ENCODE measurements around the gene MRPS9. TPM values are rescaled to one million over a fixed set of nuclear protein-coding genes. Genes with fewer than 3 reads are reported as not detected.

The MRPS9 gene
- total and polyA plus RNA-seq, 2 donors (not counting 3 experiments of a cell fraction or from before 2014, with no cell fraction given), result 14.5 to 23.9 TPM

- H2AFZ ChIP-seq (ENCODE audit: low read depth, low read length), result no peak overlapping the region
- H3K79me2 ChIP-seq (ENCODE audit: control insufficient read depth, insufficient read depth, low read length), result no peaks in the 10 kb centered on the region
- H3K4me3 ChIP-seq (replicated peaks in 1 of 3; ENCODE audit: insufficient read depth in 1 of 3, low read depth in 1 of 3, low read length in 3 of 3), result no peak overlapping the region
- no peaks in the 10 kb centered on the region for H3K36me3 ChIP-seq (ENCODE audit: control insufficient read depth in 2 of 2, extremely low read depth in 1 of 2, insufficient read depth in 2 of 2, low read length in 2 of 2)
- no peak overlapping the region for H3K9ac ChIP-seq (replicated peaks; ENCODE audit: extremely low read depth, insufficient read depth, low read length)
- H3K4me1 ChIP-seq (ENCODE audit: control insufficient read depth, extremely low read depth, insufficient read depth, low read length), result no peaks in the 10 kb centered on the region
- H3K4me2 ChIP-seq (ENCODE audit: insufficient read depth, low read length), result no peak overlapping the region
- ChIA-PET POLR2A (no interaction called here), CTCF (no interaction called here)
- no peaks in the 10 kb centered on the region for H3K9me3 ChIP-seq (replicated peaks; ENCODE audit: control insufficient read depth, insufficient read depth, low read length)
- intact Hi-C loops (cut with micrococcal nuclease) (no loop called here), dilution Hi-C loops (cut with MboI; ENCODE audit: extremely low pct_ligation_motif_present, low sequenced_read_pairs) (no loop called here)
- no peak overlapping the region for H3K27ac ChIP-seq (ENCODE audit: insufficient read depth, low read depth, low read length)
- TF ChIP-seq JUN (IDR thresholded peaks at IDR 0.05; ENCODE audit: borderline replicate concordance, insufficient read depth, insufficient read length, low read depth) (no peak), POLR2A (IDR thresholded peaks at IDR 0.05; ENCODE audit: low read depth, low read length) (no peak), EZH2 (IDR thresholded peaks at IDR 0.05; ENCODE audit: borderline replicate concordance, low read depth, low read length, severe bottlenecking) (no peak), MAX (IDR thresholded peaks at IDR 0.05; ENCODE audit: insufficient read depth, insufficient read length) (no peak), FOS (IDR thresholded peaks at IDR 0.05; ENCODE audit: borderline replicate concordance, insufficient read depth, low read length) (no peak), POLR2AphosphoS5 (IDR thresholded peaks at IDR 0.05; ENCODE audit: insufficient read depth, low read depth, low read length) (no peak), GATA2 (IDR thresholded peaks at IDR 0.05; ENCODE audit: insufficient read depth, insufficient read length, low read depth, low read length) (no peak), MYC (IDR thresholded peaks at IDR 0.05; ENCODE audit: low read depth, low read length) (no peak), CTCF (IDR thresholded peaks at IDR 0.05; ENCODE audit: extremely low read depth in 1 of 2, insufficient read depth in 1 of 2, low read depth in 1 of 2, low read length in 2 of 2) (no peak)
- no peaks in the 10 kb centered on the region for H3K27me3 ChIP-seq (ENCODE audit: control insufficient read depth in 2 of 2, insufficient read depth in 2 of 2, low read length in 2 of 2)
- BruUV-seq (replicated peaks), result no TSS peak
- H4K20me1 ChIP-seq (replicated peaks; ENCODE audit: control insufficient read depth, extremely low read depth, insufficient read depth, low read length), result no peaks in the 10 kb centered on the region
- FAIRE-seq (no peak), DNase-seq (ENCODE audit: low read depth, low spot score) (no peak)
- H3K9me1 ChIP-seq (replicated peaks; ENCODE audit: control insufficient read depth, extremely low read depth, insufficient read depth, low read length), result no peaks in the 10 kb centered on the region
Observed at GRCh38 chr2:105068875-105069274, 31.0 kb downstream of the MRPS9 start.

Measured in endothelial cell of umbilical vein (primary cell).